ENCODE results near the gene SKIDA1.

DNA sequence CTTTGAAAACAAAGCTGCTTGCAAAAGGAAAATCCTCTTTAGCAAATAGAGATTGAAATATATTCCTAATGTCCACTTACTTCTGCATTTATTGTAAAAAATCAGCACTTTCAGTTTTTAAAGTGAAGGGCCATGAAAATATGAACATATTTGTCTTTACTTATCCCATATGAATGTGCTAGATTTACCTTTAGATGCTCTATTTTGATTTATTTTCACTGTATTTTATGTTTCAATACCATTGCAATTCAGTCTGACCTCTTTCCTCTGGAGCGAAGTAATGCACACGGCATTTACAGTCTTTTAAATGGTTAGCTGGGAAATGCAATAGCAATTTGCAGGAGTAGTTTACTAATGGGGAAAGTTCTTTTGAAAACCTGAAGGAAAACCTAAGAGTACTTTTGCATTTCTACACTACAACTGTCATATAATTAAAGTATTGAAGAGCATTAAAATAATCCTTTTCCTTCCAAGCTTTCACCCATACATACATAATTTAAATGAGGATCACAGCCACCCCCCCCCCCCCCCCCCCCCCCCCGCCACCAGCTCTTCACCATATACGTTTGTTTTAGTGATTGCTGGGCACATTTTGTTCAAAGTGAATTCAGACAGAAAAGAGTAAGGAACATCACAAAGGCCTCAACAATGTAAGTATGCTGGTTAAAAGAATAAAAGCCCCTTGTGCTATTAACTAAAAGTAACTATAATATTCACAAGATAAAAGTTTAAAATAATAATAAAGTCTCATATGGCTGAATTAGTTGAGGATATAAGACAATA is 3.5 kb downstream of the SKIDA1 start:
- TF ChIP-seq CTCF (IDR thresholded peaks at IDR 0.05) = no peak
- no peak for TF ChIP-seq POLR2A (IDR thresholded peaks at IDR 0.05)
